ENCODE data around the gene MRPS34. TPM values are rescaled to one million over a fixed set of nuclear protein-coding genes. Genes with fewer than 3 reads are reported as not detected.
"Not testable (repeated sequence)": the region's sequence is repeated elsewhere in the genome, so short reads cannot be mapped to it uniquely, and the experiment has no call there.

The MRPS34 gene
- total RNA-seq, 2 donors from 2014 or later = 97.4 to 125 TPM

- WGBS = 83% methylated on average over 1 of the region's 22 CpGs
- no peak for DNase-seq (ENCODE audit: low spot score)
- Histone ChIP-seq H3K4me3 (no peak overlapping the region), H3K36me3 (peaks cover 0 to 16% of the 10 kb centered on the region in 2 donors), H3K9me3 (no peaks in the 10 kb centered on the region), H3K27me3 (replicated peaks; ENCODE audit: insufficient read depth) (no peaks in the 10 kb centered on the region), H3K27ac (no peak overlapping the region), H3K4me1 (replicated peaks) (no peaks in the 10 kb centered on the region)
- TF ChIP-seq CTCF (IDR thresholded peaks at IDR 0.05) (no peak), POLR2A (IDR thresholded peaks at IDR 0.05) (no peak), POLR2AphosphoS5 (IDR thresholded peaks at IDR 0.05) (no peak)
- intact Hi-C loops (cut with DNase I) = no loop called here
Observed at GRCh38 chr16:1734123-1734522, 38.8 kb downstream of the MRPS34 start.

DNA sequence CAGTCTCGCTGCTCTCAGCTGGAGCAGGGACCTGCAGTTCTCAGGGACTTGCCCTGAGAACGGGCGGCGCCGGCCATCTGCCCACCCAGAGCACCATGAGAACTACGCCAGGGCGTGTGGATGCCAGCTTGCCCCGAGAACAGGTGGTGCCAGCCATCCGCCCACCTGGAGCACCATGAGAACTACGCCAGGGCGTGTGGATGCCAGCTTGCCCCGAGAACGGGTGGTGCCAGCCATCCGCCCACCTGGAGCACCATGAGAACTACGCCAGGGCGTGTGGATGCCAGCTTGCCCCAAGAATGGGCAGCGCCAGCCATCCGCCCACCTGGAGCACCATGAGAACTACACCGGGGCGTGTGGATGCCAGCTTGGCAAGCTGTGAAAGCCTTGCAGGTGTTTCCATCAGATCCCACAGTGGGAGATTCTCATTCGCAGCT, 40.4 kb downstream of the MRPS34 start:
- 74% methylated on average over 21 of the region's 21 CpGs for WGBS
- H3K4me3 ChIP-seq; intact Hi-C loops (cut with DNase I); H3K27me3 ChIP-seq (replicated peaks; ENCODE audit: insufficient read depth); H3K27ac ChIP-seq; H3K4me1 ChIP-seq (replicated peaks); H3K9me3 ChIP-seq; DNase-seq (ENCODE audit: low spot score): not testable (repeated sequence)
- peaks cover 0 to 30% of the 10 kb centered on the region in 2 donors for H3K36me3 ChIP-seq

GRCh38 chr16:1732071-1732470, 40.9 kb downstream of the MRPS34 start:
- Histone ChIP-seq H3K27me3 (replicated peaks; ENCODE audit: insufficient read depth) (no peaks in the 10 kb centered on the region), H3K9me3 (no peaks in the 10 kb centered on the region), H3K4me1 (replicated peaks) (no peaks in the 10 kb centered on the region), H3K36me3 (peaks cover 0 to 33% of the 10 kb centered on the region in 2 donors), H3K27ac (no peak overlapping the region), H3K4me3 (no peak overlapping the region)
- TF ChIP-seq POLR2A (IDR thresholded peaks at IDR 0.05) (no peak), CTCF (IDR thresholded peaks at IDR 0.05) (no peak), POLR2AphosphoS5 (IDR thresholded peaks at IDR 0.05) (no peak)
- intact Hi-C loops (cut with DNase I) = no loop called here
- 82% methylated on average over 14 of the region's 14 CpGs for WGBS
- DNase-seq (ENCODE audit: low spot score) = no peak

DNA sequence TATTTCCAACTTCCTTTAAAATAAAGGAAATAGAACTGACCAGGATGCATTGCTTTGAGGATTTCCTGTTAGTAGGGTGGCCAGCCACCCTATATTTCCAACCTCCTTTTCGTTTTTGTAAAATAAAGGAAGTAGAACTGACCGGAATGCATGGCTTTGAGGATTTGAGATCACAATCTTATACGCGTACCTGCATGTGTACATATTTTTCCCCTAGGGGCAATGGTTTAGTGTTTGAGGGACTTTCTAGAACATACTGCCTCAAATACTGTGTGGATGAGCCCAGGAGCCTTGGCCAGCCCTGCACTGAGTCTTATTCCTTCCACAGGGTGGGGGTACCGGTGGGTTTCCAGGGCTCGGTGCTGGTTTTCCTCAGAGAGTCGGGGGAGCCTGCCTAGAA, 41.3 kb downstream of the MRPS34 start:
- peaks cover 0 to 33% of the 10 kb centered on the region in 2 donors for H3K36me3 ChIP-seq
- DNase-seq (ENCODE audit: low spot score) = no peak
- intact Hi-C loops (cut with DNase I) = no loop called here
- no peaks in the 10 kb centered on the region for H3K4me1 ChIP-seq (replicated peaks)
- TF ChIP-seq POLR2AphosphoS5 (IDR thresholded peaks at IDR 0.05) = no peak
- TF ChIP-seq POLR2A (IDR thresholded peaks at IDR 0.05) = no peak
- no peak for TF ChIP-seq CTCF (IDR thresholded peaks at IDR 0.05)
- WGBS = 61% methylated on average over 7 of the region's 7 CpGs
- H3K9me3 ChIP-seq = no peaks in the 10 kb centered on the region
- H3K27ac ChIP-seq = no peak overlapping the region
- H3K27me3 ChIP-seq (replicated peaks; ENCODE audit: insufficient read depth) = no peaks in the 10 kb centered on the region
- H3K4me3 ChIP-seq = no peak overlapping the region

GRCh38 chr16:1731073-1731472, 41.9 kb downstream of the MRPS34 start:
- H3K4me3 ChIP-seq = no peak overlapping the region
- 91% methylated on average over 7 of the region's 7 CpGs for WGBS
- H3K27me3 ChIP-seq (replicated peaks; ENCODE audit: insufficient read depth) = no peaks in the 10 kb centered on the region
- H3K27ac ChIP-seq = no peak overlapping the region
- H3K9me3 ChIP-seq = no peaks in the 10 kb centered on the region
- H3K4me1 ChIP-seq (replicated peaks) = no peaks in the 10 kb centered on the region
- no peak for DNase-seq (ENCODE audit: low spot score)
- intact Hi-C loops (cut with DNase I) = no loop called here
- H3K36me3 ChIP-seq = peaks cover 0 to 33% of the 10 kb centered on the region in 2 donors
- TF ChIP-seq POLR2A (IDR thresholded peaks at IDR 0.05) = no peak
- TF ChIP-seq POLR2AphosphoS5 (IDR thresholded peaks at IDR 0.05) = no peak
- TF ChIP-seq CTCF (IDR thresholded peaks at IDR 0.05) = no peak
